Fibroblast of gingiva (primary cell): ENCODE results near the gene HIPK1.

ENCODE experiments used
- DNase-seq: peaks from one replicate; pipeline ENCODE4 v3.0.0-alpha.2; 2011; ENCODE audit warnings: low read depth

HIPK1 gene

GRCh38 chr1:113928941-113929749, at the start of gene HIPK1:
TSS of gene HIPK1 (plus strand) at chr1:113929324.
- DNase-seq = peak; percentile 90

- no peak for DNase-seq
Observed at GRCh38 chr1:113879739-113880038, 49.4 kb upstream of the HIPK1 start.

GRCh38 chr1:113881661-113882060, 47.5 kb upstream of the HIPK1 start:
- no peak for DNase-seq

- no peak for DNase-seq
Observed at GRCh38 chr1:113886417-113887401, 42.4 kb upstream of the HIPK1 start.

- no peak for DNase-seq
Observed at GRCh38 chr1:113887402-113888175, 41.5 kb upstream of the HIPK1 start, which contains the start of gene BCL2L15. TSS of gene BCL2L15 (minus strand) at chr1:113887581. CDS start at chr1:113887375, 206 bp downstream.

GRCh38 chr1:113890816-113891215, 38.3 kb upstream of the HIPK1 start:
- no peak for DNase-seq

- no peak for DNase-seq
Observed at GRCh38 chr1:113891631-113892220, 37.4 kb upstream of the HIPK1 start.

- DNase-seq = no peak
Observed at GRCh38 chr1:113893267-113893666, 35.9 kb upstream of the HIPK1 start.

- no peak for DNase-seq
Observed at GRCh38 chr1:113895098-113895497, 34.0 kb upstream of the HIPK1 start.

DNA sequence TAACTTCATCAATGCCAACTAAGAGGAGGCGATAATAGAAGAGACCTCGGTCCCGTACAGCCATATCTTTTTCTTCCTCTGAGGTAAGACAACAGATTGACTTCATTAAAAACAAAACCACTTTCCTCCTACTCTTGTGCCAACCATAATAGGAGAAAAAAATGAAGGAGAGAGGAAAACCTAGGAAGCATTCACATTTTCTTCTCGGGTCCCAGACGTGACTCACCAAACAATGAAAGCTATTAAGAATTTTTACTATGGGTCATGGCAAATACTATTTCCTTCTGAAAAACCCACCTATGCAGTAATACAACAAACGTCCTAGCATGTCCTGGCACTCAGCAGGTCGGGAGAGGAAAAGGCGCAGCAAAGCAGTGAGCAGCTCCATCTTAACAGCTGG, 33.2 kb upstream of the HIPK1 start:
- no peak for DNase-seq

DNA sequence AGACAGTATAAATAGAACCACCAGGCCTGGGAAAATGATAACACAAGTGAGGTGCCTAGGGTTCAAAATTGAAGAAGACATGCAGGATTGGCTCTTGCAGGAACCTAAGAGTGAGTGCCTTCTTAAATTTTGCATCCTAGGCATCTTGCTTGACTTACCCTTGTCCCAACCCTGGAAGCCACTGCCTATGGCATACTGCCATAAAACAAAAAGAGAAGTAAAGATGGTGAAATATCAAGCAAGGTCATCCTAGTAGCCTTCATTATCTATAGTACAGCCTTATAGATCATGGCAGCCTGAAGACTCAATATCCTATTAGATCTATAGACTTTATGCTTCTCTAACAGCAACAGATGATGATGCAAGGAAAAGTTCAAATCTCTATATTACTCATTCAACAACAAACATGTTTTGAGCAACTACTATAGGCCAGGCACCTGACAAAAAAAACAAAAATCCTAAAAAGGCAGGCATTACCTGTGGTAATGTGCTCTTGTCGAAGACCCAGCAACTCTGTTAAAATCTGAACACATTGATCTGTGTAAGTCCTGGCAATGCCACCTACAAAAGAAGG, 30.8 kb upstream of the HIPK1 start:
- no peak for DNase-seq

GRCh38 chr1:113899111-113899510, 30.0 kb upstream of the HIPK1 start:
- DNase-seq = peak; percentile 36

- no peak for DNase-seq
Observed at GRCh38 chr1:113901191-113901590, 27.9 kb upstream of the HIPK1 start.

- DNase-seq = no peak
Observed at GRCh38 chr1:113903501-113904292, 25.4 kb upstream of the HIPK1 start.

DNA sequence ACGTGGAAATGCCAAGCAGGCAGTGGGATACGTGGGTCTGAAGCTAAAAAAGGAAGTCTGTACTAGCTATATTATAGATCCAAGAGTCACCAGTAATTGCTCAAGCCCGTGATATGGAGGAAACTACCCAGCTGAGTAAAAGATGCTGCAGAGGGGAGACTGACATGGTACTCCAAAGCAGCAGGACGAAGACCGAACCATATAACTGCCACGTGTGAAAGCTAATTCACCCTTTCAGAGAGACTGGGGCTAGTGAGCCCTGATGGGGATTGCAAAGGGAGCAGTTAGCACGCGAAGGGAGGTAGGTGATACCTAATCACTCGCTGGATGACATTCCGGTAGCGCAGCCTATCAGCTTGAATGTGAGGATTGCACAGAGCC, 24.8 kb upstream of the HIPK1 start:
- no peak for DNase-seq

GRCh38 chr1:113904674-113905434, 24.3 kb upstream of the HIPK1 start, which contains the start of the genes AP4B1 and DCLRE1B:
TSS of gene AP4B1 (minus strand) at chr1:113904799. CDS start at chr1:113904717, 82 bp downstream.
TSS of gene DCLRE1B (plus strand) at chr1:113905326. CDS start at chr1:113905587, 261 bp downstream.
- peak; percentile 100 for DNase-seq

GRCh38 chr1:113905435-113905861, 23.7 kb upstream of the HIPK1 start:
- DNase-seq = no peak

GRCh38 chr1:113912594-113913311, 16.4 kb upstream of the HIPK1 start:
- DNase-seq = peak; percentile 74

DNA sequence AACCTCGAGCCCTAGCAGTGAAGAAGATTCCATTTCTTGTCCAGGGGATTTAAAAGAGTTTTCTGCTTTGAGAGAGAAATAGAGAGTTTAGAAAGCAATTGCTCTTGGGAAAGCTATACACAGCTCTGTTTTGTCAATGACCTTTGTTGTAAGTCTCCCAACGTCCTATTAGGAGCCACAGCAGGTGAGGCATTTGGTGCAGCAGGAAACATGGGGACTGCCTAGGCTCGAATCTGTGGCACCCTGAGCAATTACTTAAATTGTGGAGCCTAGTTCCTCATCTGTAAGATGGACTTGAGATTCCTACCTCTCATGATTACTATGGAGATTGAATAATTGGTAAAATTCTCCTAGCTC, 15.8 kb upstream of the HIPK1 start:
- DNase-seq = no peak
